CD14-positive monocyte (primary cell): ENCODE measurements around the gene CCDC97. TPM values are rescaled to one million over a fixed set of nuclear protein-coding genes. Genes with fewer than 3 reads are reported as not detected.
"Not testable (repeated sequence)": the region's sequence is repeated elsewhere in the genome, so short reads cannot be mapped to it uniquely, and the experiment has no call there.

Experiments
- DNase-seq, 3 donors: peaks; one replicate each; pipeline ENCODE4 v3.0.0-alpha.2; 2011 to 2022
- H2AFZ ChIP-seq: 2 replicates; pipeline ENCODE4 v1.6.0; 2012; ENCODE audit warnings: mild to moderate bottlenecking, low read depth, low read length, inconsistent platforms; ENCODE audit not compliant: insufficient read depth, poor library complexity, severe bottlenecking
- H3K27ac ChIP-seq, 2 donors: 1 replicate in 1 of 2; 2 replicates in 1 of 2; pipeline ENCODE4 v1.5.1; 2012 to 2013; ENCODE audit warnings: low read length in 2 of 2, control low read depth in 1 of 2, inconsistent platforms in 1 of 2, low read depth in 1 of 2, mild to moderate bottlenecking in 1 of 2
- H3K27me3 ChIP-seq, 2 donors: one replicate each; pipeline versions ENCODE4 v1.6.0 to v1.6.1; 2011 to 2013; ENCODE audit warnings: low read length in 2 of 2; ENCODE audit not compliant: control insufficient read depth in 2 of 2, insufficient read depth in 2 of 2
- H3K36me3 ChIP-seq, 2 donors: replicated peaks in 1 of 2; 1 replicate in 1 of 2; 2 replicates in 1 of 2; pipeline versions ENCODE4 v1.5.1 to v1.6.1; 2012 to 2013; ENCODE audit warnings: low read length in 2 of 2, control low read depth in 1 of 2, inconsistent platforms in 1 of 2, mild to moderate bottlenecking in 1 of 2; ENCODE audit not compliant: insufficient read depth in 2 of 2, control insufficient read depth in 1 of 2
- H3K4me1 ChIP-seq, 2 donors: 1 replicate in 1 of 2; 2 replicates in 1 of 2; pipeline versions ENCODE4 v1.5.1 to v1.6.1; 2012 to 2013; ENCODE audit warnings: low read length in 2 of 2, control low read depth in 1 of 2, inconsistent platforms in 1 of 2, mild to moderate bottlenecking in 1 of 2, moderate library complexity in 1 of 2; ENCODE audit not compliant: insufficient read depth in 2 of 2, control insufficient read depth in 1 of 2
- H3K4me2 ChIP-seq: replicated peaks from 2 replicates; pipeline ENCODE3; 2012; ENCODE audit warnings: low read length, moderate library complexity, mild to moderate bottlenecking; ENCODE audit not compliant: poor library complexity, severe bottlenecking; ENCODE audit errors: extremely low read depth
- H3K4me3 ChIP-seq, 3 experiments: fragments of 200-600 bp in 1 of 3; sonication (generic) in 1 of 3; replicated peaks in 1 of 3; 1 replicate in 2 of 3; 2 replicates in 1 of 3; pipeline ENCODE4 v1.5.1; 2011 to 2013; ENCODE audit warnings: low read length in 3 of 3, mild to moderate bottlenecking in 3 of 3, control low read depth in 2 of 3, low read depth in 2 of 3, inconsistent platforms in 1 of 3, moderate library complexity in 1 of 3
- H3K79me2 ChIP-seq: 2 replicates; pipeline ENCODE4 v1.6.0; 2012; ENCODE audit warnings: mild to moderate bottlenecking, control low read depth, inconsistent platforms, low read length, moderate library complexity; ENCODE audit not compliant: insufficient read depth
- H3K9ac ChIP-seq: 2 replicates; pipeline ENCODE4 v1.6.0; 2017; ENCODE audit warnings: low read length, mild to moderate bottlenecking; ENCODE audit not compliant: insufficient read depth, poor library complexity, severe bottlenecking
- H3K9me3 ChIP-seq, 2 donors: replicated peaks in 1 of 2; 1 replicate in 1 of 2; 2 replicates in 1 of 2; pipeline versions ENCODE4 v1.5.1 to v1.6.1; 2012 to 2013; ENCODE audit warnings: low read length in 2 of 2, control low read depth in 1 of 2; ENCODE audit not compliant: control insufficient read depth in 1 of 2, insufficient read depth in 1 of 2
- H4K20me1 ChIP-seq: 2 replicates; pipeline ENCODE4 v1.6.0; 2012; ENCODE audit warnings: mild to moderate bottlenecking, low read length, control low read depth, moderate library complexity; ENCODE audit not compliant: insufficient read depth
- H3K27ac Mint-ChIP-seq, 7 donors: one replicate each; pipeline ENCODE4 v1.8.0; 2020; ENCODE audit warnings: mild to moderate bottlenecking in 7 of 7, mixed read lengths in 7 of 7, moderate library complexity in 6 of 7, inconsistent platforms in 2 of 7
- H3K27me3 Mint-ChIP-seq, 3 donors: one replicate each; pipeline ENCODE4 v1.8.0; 2021 to 2022; ENCODE audit warnings: low read depth in 3 of 3, mild to moderate bottlenecking in 3 of 3, mixed read lengths in 3 of 3, moderate library complexity in 3 of 3, inconsistent platforms in 1 of 3
- H3K36me3 Mint-ChIP-seq, 2 donors: one replicate each; pipeline ENCODE4 v1.8.0; 2020; ENCODE audit warnings: mixed read lengths in 2 of 2, inconsistent platforms in 1 of 2, mild to moderate bottlenecking in 1 of 2
- H3K4me1 Mint-ChIP-seq: one replicate; pipeline ENCODE4 v1.8.0; 2020; ENCODE audit warnings: mild to moderate bottlenecking, mixed read lengths
- H3K4me3 Mint-ChIP-seq, 2 donors: one replicate each; pipeline ENCODE4 v1.8.0; 2020; ENCODE audit warnings: mild to moderate bottlenecking in 2 of 2, mixed read lengths in 2 of 2, moderate library complexity in 1 of 2
- H3K9me3 Mint-ChIP-seq, 7 donors: one replicate each; pipeline ENCODE4 v1.8.0; 2020 to 2022; ENCODE audit warnings: mixed read lengths in 7 of 7, mild to moderate bottlenecking in 6 of 7, moderate library complexity in 6 of 7, inconsistent platforms in 2 of 7
- WGBS: methylation state at CpG from one replicate; pipeline ENCODE4 v1.1.5; 2013; ENCODE audit warnings: missing lambda C conversion rate; ENCODE audit not compliant: insufficient coverage; 5-methylcytosine and 5-hydroxymethylcytosine counted together
- intact Hi-C, 2 donors: fragments of 100-400 bp; cut with micrococcal nuclease; formaldehyde crosslinking; loops; one replicate each; pipeline versions ENCODE4 v1.15.0 to v1.15.1; 2023
- polyA plus RNA-seq, 3 donors: library from polyadenylated mRNA; depleted of rRNA in 1 of 3; unstranded in 2 of 3; stranded (reverse) in 1 of 3; fragments of 300-500 nt in 2 of 3; fragments of >200 nt in 1 of 3; fragmentation: Illumina TruSeq in 2 of 3; gene quantifications; 1 replicate in 2 of 3; 2 replicates in 1 of 3; pipeline ENCODE4 v1.2.3, GENCODE V29; 2012 to 2021
- TF ChIP-seq, protein P1 (sequence below): fragments of 200-600 bp; IDR thresholded peaks from one replicate; pipeline ENCODE4 v1.8.0; 2022; ENCODE audit warnings: antibody characterized with exemption, mild to moderate bottlenecking

Gene CCDC97
- polyA plus RNA-seq, 3 donors, result 6.1 to 13.0 (median 8.8) TPM

DNA sequence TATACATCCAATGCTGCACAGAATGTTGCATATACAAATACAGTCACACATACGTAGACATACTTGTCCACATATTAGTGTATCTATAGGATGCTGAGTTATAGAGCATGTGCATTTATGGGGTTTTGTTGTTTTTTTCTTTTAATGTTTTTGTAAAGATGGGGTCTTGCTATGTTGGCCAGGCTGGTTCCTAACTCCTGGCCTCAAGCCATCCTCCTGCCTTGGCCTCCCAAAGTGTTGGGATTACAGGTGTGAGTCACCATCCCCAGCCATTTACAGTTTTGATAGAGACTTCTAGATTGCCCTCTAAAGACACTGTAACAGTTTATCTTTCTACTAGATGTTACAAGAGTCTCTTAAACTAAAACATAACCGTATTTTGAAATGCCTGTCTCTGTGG is 31.5 kb upstream of the CCDC97 start:
- Mint-ChIP-seq H3K27ac (peak overlapping the region in 2 of 7 donors; percentile 21 to 55), H3K4me1 (no peaks in the 10 kb centered on the region), H3K27me3 (peaks cover 0 to 1% (median 0%) of the 10 kb centered on the region in 3 donors), H3K9me3 (no peaks in the 10 kb centered on the region), H3K36me3 (peaks cover 89 to 98% of the 10 kb centered on the region in 2 donors), H3K4me3 (no peak overlapping the region)
- WGBS, result 100% methylated on average over 1 of the region's 2 CpGs
- Histone ChIP-seq H3K36me3 (peaks cover 93 to 100% of the 10 kb centered on the region in 2 donors), H3K27me3 (no peaks in the 10 kb centered on the region), H3K4me2 (no peak overlapping the region), H3K4me1 (no peaks in the 10 kb centered on the region), H4K20me1 (peaks cover 79% of the 10 kb centered on the region), H3K9ac (no peak overlapping the region), H3K4me3 (no peak overlapping the region), H3K27ac (no peak overlapping the region), H2AFZ (no peak overlapping the region), H3K9me3 (no peaks in the 10 kb centered on the region), H3K79me2 (peaks cover 43% of the 10 kb centered on the region)
- TF ChIP-seq, protein P1, sequence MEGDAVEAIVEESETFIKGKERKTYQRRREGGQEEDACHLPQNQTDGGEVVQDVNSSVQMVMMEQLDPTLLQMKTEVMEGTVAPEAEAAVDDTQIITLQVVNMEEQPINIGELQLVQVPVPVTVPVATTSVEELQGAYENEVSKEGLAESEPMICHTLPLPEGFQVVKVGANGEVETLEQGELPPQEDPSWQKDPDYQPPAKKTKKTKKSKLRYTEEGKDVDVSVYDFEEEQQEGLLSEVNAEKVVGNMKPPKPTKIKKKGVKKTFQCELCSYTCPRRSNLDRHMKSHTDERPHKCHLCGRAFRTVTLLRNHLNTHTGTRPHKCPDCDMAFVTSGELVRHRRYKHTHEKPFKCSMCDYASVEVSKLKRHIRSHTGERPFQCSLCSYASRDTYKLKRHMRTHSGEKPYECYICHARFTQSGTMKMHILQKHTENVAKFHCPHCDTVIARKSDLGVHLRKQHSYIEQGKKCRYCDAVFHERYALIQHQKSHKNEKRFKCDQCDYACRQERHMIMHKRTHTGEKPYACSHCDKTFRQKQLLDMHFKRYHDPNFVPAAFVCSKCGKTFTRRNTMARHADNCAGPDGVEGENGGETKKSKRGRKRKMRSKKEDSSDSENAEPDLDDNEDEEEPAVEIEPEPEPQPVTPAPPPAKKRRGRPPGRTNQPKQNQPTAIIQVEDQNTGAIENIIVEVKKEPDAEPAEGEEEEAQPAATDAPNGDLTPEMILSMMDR, result no peak
- DNase-seq, result no peak
- intact Hi-C loops, result no loop called here

DNA sequence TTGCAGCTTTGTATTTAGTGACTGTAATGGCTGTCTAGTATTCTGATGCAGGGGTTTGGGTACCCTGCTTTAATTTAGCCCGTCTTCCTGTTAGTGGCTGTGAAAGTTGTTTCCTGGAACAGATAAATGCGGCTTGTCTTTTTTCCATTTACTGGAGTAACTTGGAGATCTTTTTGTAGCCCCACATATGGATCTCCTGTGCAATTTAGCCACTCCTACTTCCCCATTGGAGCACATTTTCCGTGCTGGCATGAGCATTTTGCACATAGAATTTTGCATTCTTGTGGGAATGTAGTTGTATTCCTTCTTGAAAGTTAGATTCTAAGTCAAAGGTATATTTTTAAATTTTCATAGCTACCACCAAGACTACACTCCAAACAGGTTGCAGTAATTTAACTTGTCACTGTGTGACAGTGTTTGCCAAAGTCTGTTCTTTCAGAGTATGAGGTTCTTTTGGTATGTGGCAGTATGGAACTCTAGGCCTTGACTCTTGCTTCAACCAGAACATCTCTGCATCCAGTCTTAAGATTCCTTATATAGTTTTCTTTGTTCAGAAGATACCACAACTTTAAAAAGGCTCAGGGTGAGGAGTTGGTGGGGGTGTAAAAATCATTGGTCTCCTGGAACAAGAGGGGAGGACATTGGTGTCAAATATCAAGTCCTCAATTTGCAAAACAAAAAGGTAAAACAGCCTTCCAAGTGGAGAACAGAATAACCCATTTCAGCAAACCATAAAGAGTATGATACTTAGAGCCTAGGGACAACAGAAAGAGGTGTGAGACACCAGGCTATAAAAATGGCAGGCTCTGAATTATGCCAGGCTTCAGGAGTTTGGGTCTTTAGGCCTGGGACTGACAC is 21.1 kb upstream of the CCDC97 start:
- intact Hi-C loops, result no loop called here

DNA sequence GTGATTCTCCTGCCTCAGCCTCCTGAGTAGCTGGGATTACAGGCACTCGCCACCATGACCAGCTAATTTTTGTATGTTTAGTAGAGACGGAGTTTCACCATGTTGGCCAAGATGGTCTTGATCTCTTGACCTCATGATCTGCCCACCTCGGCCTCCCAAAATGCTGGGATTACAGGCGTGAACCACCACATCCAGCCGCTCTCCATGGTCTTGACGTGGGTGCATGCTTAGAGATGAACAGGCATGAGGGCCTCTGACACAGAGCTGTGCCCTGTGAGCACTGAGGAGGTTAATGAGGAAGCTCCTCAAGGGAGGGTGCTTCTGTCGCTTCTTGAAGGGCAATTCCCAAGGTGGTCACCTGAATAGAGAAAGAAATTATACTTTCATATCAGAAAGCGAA is 20.2 kb upstream of the CCDC97 start:
- H3K9ac ChIP-seq, H3K9me3 ChIP-seq, H3K4me1 ChIP-seq, H3K4me3 ChIP-seq, H3K9me3 Mint-ChIP-seq, H2AFZ ChIP-seq, DNase-seq, H3K4me1 Mint-ChIP-seq, H3K27me3 ChIP-seq, intact Hi-C loops, H3K27me3 Mint-ChIP-seq, H3K4me2 ChIP-seq, H3K4me3 Mint-ChIP-seq: not testable (repeated sequence)
- Mint-ChIP-seq H3K36me3 (peaks cover 82 to 98% of the 10 kb centered on the region in 2 donors), H3K27ac (peak overlapping the region in 3 of 7 donors; percentile 37 to 63 (median 59))
- peaks cover 88% of the 10 kb centered on the region for H4K20me1 ChIP-seq
- H3K79me2 ChIP-seq, result peaks cover 54% of the 10 kb centered on the region
- WGBS, result 98% methylated on average over 5 of the region's 8 CpGs
- peaks cover 83 to 100% of the 10 kb centered on the region in 2 donors for H3K36me3 ChIP-seq
- peak overlapping the region in 1 of 2 donors; percentile 8 for H3K27ac ChIP-seq

More for the DNA sequence above, 21.1 kb upstream of the CCDC97 start:
- no peak overlapping the region for H2AFZ ChIP-seq
- H3K79me2 ChIP-seq, result peaks cover 52% of the 10 kb centered on the region
- H3K27me3 Mint-ChIP-seq, result no peaks in the 10 kb centered on the region
- TF ChIP-seq, protein P1, result no peak
- peaks cover 80% of the 10 kb centered on the region for H4K20me1 ChIP-seq
- H3K27ac ChIP-seq, result peak overlapping the region in 1 of 2 donors; percentile 8
- no peak overlapping the region for H3K4me2 ChIP-seq
- no peak overlapping the region for H3K4me3 Mint-ChIP-seq
- DNase-seq, result no peak
- peaks cover 81 to 100% of the 10 kb centered on the region in 2 donors for H3K36me3 ChIP-seq
- no peaks in the 10 kb centered on the region for H3K4me1 ChIP-seq
- no CpG with 5 or more reads among the region's 3 CpGs for WGBS
- no peak overlapping the region for H3K4me3 ChIP-seq
- H3K27me3 ChIP-seq, result no peaks in the 10 kb centered on the region
- H3K4me1 Mint-ChIP-seq, result no peaks in the 10 kb centered on the region
- no peak overlapping the region for H3K9ac ChIP-seq
- peak overlapping the region in 3 of 7 donors; percentile 11 to 46 (median 15) for H3K27ac Mint-ChIP-seq
- no peaks in the 10 kb centered on the region for H3K9me3 ChIP-seq
- H3K36me3 Mint-ChIP-seq, result peaks cover 77 to 98% of the 10 kb centered on the region in 2 donors
- H3K9me3 Mint-ChIP-seq, result no peaks in the 10 kb centered on the region
